H1 (cell line): ENCODE data around the gene GSTA2. TPM values are rescaled to one million over a fixed set of nuclear protein-coding genes. Genes with fewer than 3 reads are reported as not detected.

ENCODE experiments used
- ASH2L ChIP-seq: fragments of 200-600, 300-600 bp; sonication (generic); IDR thresholded peaks from one replicate; pipeline ENCODE4 v1.7.1; 2017; ENCODE audit warnings: low read length
- BRCA1 ChIP-seq: IDR thresholded peaks from 2 replicates; pipeline ENCODE4 v1.6.1; 2012; ENCODE audit warnings: low read depth, low read length, improper control_type of control experiment
- CEBPB ChIP-seq: IDR thresholded peaks from 2 replicates; pipeline ENCODE4 v1.6.1; 2012; ENCODE audit warnings: low read depth, low read length
- CHD7 ChIP-seq: fragments of 300-600 bp; sonication (generic); IDR thresholded peaks from 2 replicates; pipeline ENCODE4 v1.7.1; 2012; ENCODE audit warnings: low read length, moderate library complexity, mild to moderate bottlenecking, inconsistent platforms; ENCODE audit not compliant: insufficient replicate concordance
- FOSL1 ChIP-seq: IDR thresholded peaks from 2 replicates; pipeline ENCODE4 v1.6.1; 2011; ENCODE audit warnings: mild to moderate bottlenecking, low read depth, low read length, moderate library complexity; ENCODE audit not compliant: insufficient read depth
- GABPA ChIP-seq: IDR thresholded peaks from 2 replicates; pipeline ENCODE4 v1.6.1; 2011; ENCODE audit warnings: mild to moderate bottlenecking, low read length, moderate library complexity, borderline replicate concordance; ENCODE audit not compliant: insufficient read depth
- MAFK ChIP-seq: IDR thresholded peaks from 2 replicates; pipeline ENCODE4 v1.6.1; 2012; ENCODE audit warnings: low read depth, mild to moderate bottlenecking, improper control_type of control experiment, low read length
- NANOG ChIP-seq: IDR thresholded peaks from 2 replicates; pipeline ENCODE4 v1.6.1; 2011; ENCODE audit warnings: low read length, low read depth, mild to moderate bottlenecking, inconsistent platforms; ENCODE audit not compliant: insufficient read depth, poor library complexity, severe bottlenecking
- POLR2A ChIP-seq, 2 experiments: IDR thresholded peaks; 1 replicate in 1 of 2; 2 replicates in 1 of 2; pipeline ENCODE4 v1.6.1; 2011; ENCODE audit warnings: low read depth in 2 of 2, low read length in 2 of 2, mild to moderate bottlenecking in 2 of 2; ENCODE audit errors: control extremely low read depth in 1 of 2
- RXRA ChIP-seq: IDR thresholded peaks from 2 replicates; pipeline ENCODE4 v1.6.1; 2011; ENCODE audit warnings: low read depth, mild to moderate bottlenecking, low read length, moderate library complexity; ENCODE audit not compliant: insufficient read depth
- SIN3A ChIP-seq, 2 experiments: IDR thresholded peaks in 1 of 2; conservative IDR thresholded peaks in 1 of 2; 2 replicates each; pipeline ENCODE4 v1.6.1; 2011 to 2012; ENCODE audit warnings: low read length in 2 of 2, improper control_type of control experiment in 1 of 2, low read depth in 1 of 2, mild to moderate bottlenecking in 1 of 2
- SP2 ChIP-seq: IDR thresholded peaks from 2 replicates; pipeline ENCODE4 v1.6.1; 2012; ENCODE audit warnings: mild to moderate bottlenecking, low read length, inconsistent platforms
- TCF12 ChIP-seq: IDR thresholded peaks from 2 replicates; pipeline ENCODE4 v1.6.1; 2011; ENCODE audit warnings: low read depth, mild to moderate bottlenecking, low read length
- polyA plus RNA-seq, 7 experiments: library from polyadenylated mRNA; depleted of rRNA in 3 of 7; stranded (reverse) in 5 of 7; unstranded in 2 of 7; fragments of >200 nt in 5 of 7; fragments of 200-250 nt in 2 of 7; gene quantifications; 1 replicate in 5 of 7; 2 replicates in 1 of 7; 4 replicates in 1 of 7; pipeline versions ENCODE4 v1.2.1 to v1.2.3, GENCODE V29; 2011 to 2013; ENCODE audit warnings: missing spikeins in 2 of 7, mixed read lengths in 2 of 7
- total RNA-seq: library from RNA; stranded (reverse); fragmentation: NEBNext Ultra II Directional; extraction: Animal tissue kit (Norgen Biotek cat#: 25700); gene quantifications from 2 replicates; pipeline ENCODE4 v1.2.1, GENCODE V29; 2021

GSTA2 gene
- total and polyA plus RNA-seq, 2 of the 8 experiments (the other 6 are each of a cell fraction or from before 2014, with no cell fraction given): 0.05 TPM; not detected in 1

- TF ChIP-seq CHD7 (no peak), TCF12 (no peak), CEBPB (no peak), BRCA1 (no peak), SP2 (no peak), ASH2L (no peak), SIN3A (conservative IDR thresholded peaks at IDR 0.05 in 1 of 2, IDR thresholded peaks at IDR 0.05 in 1 of 2; ENCODE audit: low read depth in 1 of 2, low read length in 2 of 2) (no peak), MAFK (no peak), GABPA (no peak), FOSL1 (no peak), NANOG (no peak), POLR2A (IDR thresholded peaks at IDR 0.05; ENCODE audit: control extremely low read depth in 1 of 2, low read depth in 2 of 2, low read length in 2 of 2) (no peak), RXRA (no peak)
Measured at GRCh38 chr6:52739134-52739533, 24.1 kb downstream of the GSTA2 start (continued).
